Activated CD4-positive, alpha-beta T cell treated with anti-CD3 and anti-CD28 coated beads, Interleukin-2, amount 10 ng/mL, durations not matched to agents 24 days and 14 days (primary cell): Measurements from ENCODE around the gene MTHFS. TPM values are rescaled to one million over a fixed set of nuclear protein-coding genes. Genes with fewer than 3 reads are reported as not detected.
"Not testable (repeated sequence)": the region's sequence is repeated elsewhere in the genome, so short reads cannot be mapped to it uniquely, and the experiment has no call there.

ENCODE experiments used
- DNase-seq: peaks from one replicate; pipeline ENCODE4 v3.0.0; 2022
- H3K27ac Mint-ChIP-seq: one replicate; pipeline ENCODE4 v1.8.0; 2022; ENCODE audit warnings: mild to moderate bottlenecking, mixed read lengths
- H3K27me3 Mint-ChIP-seq: one replicate; pipeline ENCODE4 v1.8.0; 2022; ENCODE audit warnings: mixed read lengths
- H3K36me3 Mint-ChIP-seq: one replicate; pipeline ENCODE4 v1.8.0; 2022; ENCODE audit warnings: low read depth, mild to moderate bottlenecking, mixed read lengths
- H3K4me1 Mint-ChIP-seq: one replicate; pipeline ENCODE4 v1.8.0; 2021; ENCODE audit warnings: mixed read lengths
- H3K4me3 Mint-ChIP-seq: one replicate; pipeline ENCODE4 v1.8.0; 2022; ENCODE audit warnings: mild to moderate bottlenecking, moderate library complexity, mixed read lengths
- H3K9me3 Mint-ChIP-seq: one replicate; pipeline ENCODE4 v1.8.0; 2021; ENCODE audit warnings: mixed read lengths
- intact Hi-C: fragments of 100-400 bp; cut with micrococcal nuclease; formaldehyde crosslinking; loops from one replicate; pipeline ENCODE4 v1.15.1; 2023
- total RNA-seq: library from RNA; stranded (reverse); gene quantifications from 2 replicates; pipeline ENCODE4 v1.2.3, GENCODE V29; 2022

Gene MTHFS
- total RNA-seq, 1 donor from 2014 or later = 34.5 TPM

DNA sequence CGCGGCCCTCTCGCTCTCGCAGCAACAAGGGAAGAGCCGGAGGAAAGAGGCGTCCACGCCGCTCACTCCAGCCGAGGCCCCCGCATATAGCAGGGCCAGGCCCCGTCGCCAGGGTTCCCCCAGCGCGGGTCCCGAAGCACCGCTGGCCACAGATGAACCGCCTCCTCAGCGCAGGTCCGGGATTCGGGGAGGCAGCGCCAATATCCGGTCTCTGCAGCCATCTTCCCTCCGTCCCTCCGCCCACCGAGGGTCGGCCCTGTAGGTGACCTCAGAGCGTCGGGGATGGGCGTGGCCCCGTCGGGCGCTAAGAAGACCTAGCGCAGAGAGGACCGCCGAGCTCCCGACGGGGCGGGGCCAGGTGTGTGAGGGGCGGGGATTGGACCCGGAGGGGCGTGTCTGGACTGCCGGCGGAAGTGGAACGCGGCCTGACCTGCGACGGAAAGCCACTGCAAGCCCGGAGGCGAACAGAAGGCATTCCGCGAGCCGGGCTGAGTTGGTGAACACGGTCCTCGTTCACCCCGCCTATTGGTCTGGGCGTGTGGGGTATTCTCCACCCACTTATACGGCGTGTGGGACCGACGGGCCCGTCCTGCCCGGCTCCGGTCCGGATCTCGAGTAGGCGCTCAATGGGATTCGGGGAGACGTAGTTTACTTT is 26.8 kb upstream of the MTHFS start:
- Mint-ChIP-seq H3K36me3 (peaks cover 46% of the 10 kb centered on the region), H3K27me3 (no peaks in the 10 kb centered on the region), H3K4me3 (peak overlapping the region; percentile 98), H3K9me3 (peaks cover 12% of the 10 kb centered on the region), H3K27ac (peak overlapping the region; percentile 98), H3K4me1 (peaks cover 15% of the 10 kb centered on the region)
- DNase-seq = peak; percentile 100
- intact Hi-C loops = loop anchor here (1.0 to 2.0 kb wide), 6 partner anchors 26 to 612 kb away; partner anchors contain the start of genes BCL2A1, FAH, MTHFS and TMED3

DNA sequence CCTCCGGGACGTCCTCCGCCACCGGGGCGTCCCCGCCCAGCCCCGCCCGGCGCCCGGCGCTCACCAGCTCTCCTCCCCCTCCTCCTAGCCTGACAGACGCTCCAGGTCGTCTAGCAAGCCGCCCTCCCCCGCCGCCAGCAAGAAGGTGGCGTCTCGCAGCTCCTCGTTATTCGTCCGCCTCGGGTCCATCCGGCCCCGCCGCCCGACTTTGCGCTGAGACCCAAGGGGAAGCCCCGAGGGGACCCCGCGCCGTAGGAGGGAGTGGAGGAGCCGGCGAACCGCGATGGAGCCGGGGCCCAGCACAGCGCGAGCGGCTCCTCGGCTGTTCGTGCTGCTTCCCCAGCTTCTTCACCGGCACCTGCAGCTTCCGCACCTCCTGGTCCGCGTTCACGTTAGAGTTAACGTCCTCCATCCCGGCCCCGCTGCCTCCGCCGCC is 26.3 kb upstream of the MTHFS start:
- peaks cover 14% of the 10 kb centered on the region for H3K9me3 Mint-ChIP-seq
- intact Hi-C loops = loop anchor here (1.0 to 2.0 kb wide), 6 partner anchors 26 to 612 kb away; partner anchors contain the start of genes BCL2A1, FAH, MTHFS and TMED3
- peak overlapping the region; percentile 98 for H3K27ac Mint-ChIP-seq
- peaks cover 50% of the 10 kb centered on the region for H3K36me3 Mint-ChIP-seq
- H3K4me1 Mint-ChIP-seq = peaks cover 15% of the 10 kb centered on the region
- H3K4me3 Mint-ChIP-seq = peak overlapping the region; percentile 98
- no peaks in the 10 kb centered on the region for H3K27me3 Mint-ChIP-seq
- DNase-seq = peak; percentile 91

DNA sequence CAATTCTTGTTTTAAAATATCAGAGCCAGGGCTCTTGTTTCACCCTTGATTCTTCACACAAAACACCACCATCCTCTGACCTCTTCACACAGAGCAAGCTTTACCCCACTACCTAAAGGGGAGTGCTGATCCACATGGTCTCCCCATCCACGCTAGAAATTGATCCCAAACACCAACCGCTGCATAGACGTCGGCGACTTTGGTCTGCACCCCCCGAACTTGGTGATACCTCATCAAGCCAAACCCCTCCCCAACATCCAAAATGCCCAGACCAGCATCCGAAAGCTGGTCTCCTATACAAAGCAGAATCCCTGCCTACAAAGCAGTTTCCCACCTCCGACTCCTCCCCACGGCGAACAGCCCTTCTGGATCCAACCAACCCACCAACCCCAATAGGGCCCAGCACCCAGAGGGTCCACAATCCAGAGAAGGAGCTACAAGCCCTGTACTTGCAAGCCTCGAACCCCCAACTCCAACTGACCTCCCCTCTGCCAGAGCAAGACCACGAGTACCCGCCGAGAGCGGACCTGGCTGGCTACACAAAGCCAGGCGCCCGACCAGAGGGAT is 25.8 kb upstream of the MTHFS start:
- Mint-ChIP-seq H3K27ac (peak overlapping the region; percentile 98), H3K27me3 (no peaks in the 10 kb centered on the region), H3K9me3 (peaks cover 19% of the 10 kb centered on the region), H3K4me3 (peak overlapping the region; percentile 98), H3K36me3 (peaks cover 55% of the 10 kb centered on the region), H3K4me1 (peaks cover 18% of the 10 kb centered on the region)
- intact Hi-C loops = loop anchor here (1.0 to 2.0 kb wide), 6 partner anchors 25 to 611 kb away; partner anchors contain the start of genes BCL2A1, FAH, MTHFS and TMED3
- DNase-seq = no peak

DNA sequence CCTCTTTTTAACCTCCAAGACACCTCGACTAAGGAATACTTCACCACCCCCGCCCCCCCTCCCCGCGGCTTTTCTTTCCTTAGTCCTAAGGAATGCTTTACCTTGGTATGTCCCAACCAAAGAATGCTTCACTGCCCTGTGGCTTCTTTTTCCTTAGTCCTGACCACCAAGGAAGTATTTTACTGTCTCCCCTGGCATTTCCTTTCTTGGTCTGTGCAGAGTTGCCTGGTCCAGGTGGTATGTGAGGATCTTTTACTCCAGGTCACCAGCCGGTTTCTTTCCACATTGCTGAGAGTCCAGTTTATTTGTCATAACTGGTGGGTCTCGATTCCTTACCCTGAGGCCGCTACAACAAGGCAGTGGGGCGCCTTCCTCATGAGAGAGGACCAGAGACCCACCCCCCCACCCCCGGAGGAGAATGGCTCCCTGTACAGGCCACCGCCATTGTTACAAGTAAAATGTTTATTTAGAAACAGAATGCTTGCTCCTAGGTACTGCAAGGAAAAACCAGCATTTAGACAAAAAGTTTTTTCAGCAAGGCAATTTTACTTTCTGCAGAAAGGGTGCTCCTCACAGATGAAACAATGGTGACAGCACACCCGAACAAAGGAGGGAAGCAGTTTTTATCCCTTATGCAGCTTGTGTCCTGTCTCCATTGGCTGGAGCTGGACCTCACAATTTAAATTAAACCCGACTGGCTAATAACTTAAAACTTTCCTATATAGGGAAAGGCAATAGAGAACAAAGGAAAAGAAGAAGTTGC is 23.1 kb upstream of the MTHFS start:
- no peaks in the 10 kb centered on the region for H3K27me3 Mint-ChIP-seq
- H3K9me3 Mint-ChIP-seq = peaks cover 31% of the 10 kb centered on the region
- peaks cover 78% of the 10 kb centered on the region for H3K36me3 Mint-ChIP-seq
- intact Hi-C loops = no loop called here
- H3K27ac Mint-ChIP-seq = no peak overlapping the region
- no peak for DNase-seq
- no peak overlapping the region for H3K4me3 Mint-ChIP-seq
- peaks cover 18% of the 10 kb centered on the region for H3K4me1 Mint-ChIP-seq

DNA sequence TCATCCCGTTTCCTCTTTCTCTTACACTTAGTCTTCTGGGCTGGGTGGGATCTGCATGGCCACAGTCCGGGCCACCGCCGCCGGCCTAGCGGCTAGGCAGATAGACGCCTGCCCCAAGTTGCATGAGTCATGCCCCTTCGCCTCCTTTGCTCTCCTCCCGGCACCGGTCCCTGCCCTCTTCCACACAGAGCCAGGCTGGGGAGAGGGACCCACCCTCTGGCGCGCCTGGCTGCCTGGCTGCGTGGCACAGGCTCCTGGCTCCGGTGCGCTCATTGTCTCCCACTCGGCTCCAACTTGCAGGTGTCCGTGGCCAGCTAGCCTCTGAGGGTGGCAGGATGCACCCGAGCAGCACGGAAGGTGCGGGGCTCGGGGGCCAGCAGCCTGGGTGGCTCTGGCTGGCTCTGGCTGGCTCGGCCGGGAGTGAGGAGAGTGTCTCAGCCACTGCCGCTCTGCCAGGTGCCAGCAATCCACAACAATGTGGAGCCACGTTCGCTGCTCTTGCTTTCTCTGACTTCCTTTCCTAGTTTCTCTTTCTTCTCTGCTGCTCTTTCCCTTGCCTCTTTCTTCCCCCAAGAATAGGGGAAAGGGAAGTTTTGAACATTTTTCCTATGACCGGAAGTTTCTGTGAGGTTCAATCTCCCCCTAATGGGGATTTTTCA is 22.4 kb upstream of the MTHFS start:
- Mint-ChIP-seq H3K9me3 (peaks cover 35% of the 10 kb centered on the region), H3K27ac (no peak overlapping the region), H3K27me3 (no peaks in the 10 kb centered on the region)

DNA sequence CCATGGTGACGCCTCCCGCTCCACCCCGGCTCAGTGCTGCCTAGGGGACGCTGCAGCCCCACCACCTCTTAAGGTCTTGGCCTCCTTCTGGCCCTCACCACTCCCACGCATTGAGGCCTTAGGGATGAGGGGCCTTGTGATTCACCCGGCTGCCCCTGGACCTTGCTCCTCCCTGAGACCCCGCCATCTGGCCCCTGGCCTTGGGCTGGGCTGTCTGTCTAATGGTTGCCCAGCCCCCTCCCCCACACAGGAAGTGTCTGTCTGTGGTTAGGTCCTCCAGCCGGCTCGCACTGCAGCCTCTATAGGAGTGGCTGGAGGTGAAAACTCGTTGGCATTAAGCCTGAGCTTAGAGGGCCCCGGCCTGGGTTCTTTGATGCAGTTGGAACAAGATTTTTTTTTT is 21.5 kb upstream of the MTHFS start:
- Mint-ChIP-seq H3K36me3 (peaks cover 92% of the 10 kb centered on the region), H3K9me3 (peaks cover 39% of the 10 kb centered on the region), H3K27me3 (no peaks in the 10 kb centered on the region), H3K4me3 (no peak overlapping the region), H3K27ac (no peak overlapping the region), H3K4me1 (peaks cover 15% of the 10 kb centered on the region)
- intact Hi-C loops = loop anchor here (1.0 kb wide), 1 partner anchor 9 kb away; no protein-coding TSS in a partner anchor
- DNase-seq = no peak

More for the DNA sequence above, 22.4 kb upstream of the MTHFS start:
- intact Hi-C loops = no loop called here
- no peak for DNase-seq
- H3K36me3 Mint-ChIP-seq = peaks cover 85% of the 10 kb centered on the region
- H3K4me1 Mint-ChIP-seq = peaks cover 18% of the 10 kb centered on the region
- H3K4me3 Mint-ChIP-seq = no peak overlapping the region

DNA sequence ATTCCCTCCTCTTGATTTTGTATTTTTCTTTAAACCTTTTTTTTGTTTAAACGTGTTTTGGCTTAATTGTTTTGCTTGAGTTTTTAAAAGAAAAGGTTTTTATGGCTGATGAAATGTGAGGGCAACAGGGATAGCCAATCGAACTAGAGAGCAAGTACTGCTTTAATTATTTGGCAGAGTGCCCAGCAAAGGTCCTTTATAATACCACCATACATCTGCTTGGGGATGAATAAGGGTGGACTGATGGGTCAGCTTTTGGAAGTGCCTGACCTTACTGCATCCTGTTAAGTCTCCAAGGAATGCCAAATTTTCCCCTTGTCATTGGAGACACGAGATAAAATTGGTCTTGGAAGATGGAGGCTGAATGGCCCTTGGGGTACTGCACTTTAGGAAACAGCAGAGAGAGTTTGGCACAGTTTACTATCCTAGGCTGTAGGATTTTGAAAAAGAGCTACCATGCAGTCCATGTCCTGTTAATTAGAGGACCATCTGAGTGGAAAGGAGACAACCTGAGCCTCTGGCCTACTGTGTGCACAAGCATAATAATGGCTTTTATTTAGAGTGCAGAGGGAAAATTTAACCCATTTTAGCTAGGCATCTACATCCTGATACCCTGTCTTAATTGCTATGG is 19.8 kb upstream of the MTHFS start:
- intact Hi-C loops = no loop called here
- H3K27ac Mint-ChIP-seq = no peak overlapping the region
- H3K9me3 Mint-ChIP-seq = peaks cover 31% of the 10 kb centered on the region
- no peaks in the 10 kb centered on the region for H3K27me3 Mint-ChIP-seq
- H3K4me3 Mint-ChIP-seq = no peak overlapping the region
- DNase-seq = no peak
- H3K4me1 Mint-ChIP-seq = peaks cover 7% of the 10 kb centered on the region
- H3K36me3 Mint-ChIP-seq = peaks cover 95% of the 10 kb centered on the region

DNA sequence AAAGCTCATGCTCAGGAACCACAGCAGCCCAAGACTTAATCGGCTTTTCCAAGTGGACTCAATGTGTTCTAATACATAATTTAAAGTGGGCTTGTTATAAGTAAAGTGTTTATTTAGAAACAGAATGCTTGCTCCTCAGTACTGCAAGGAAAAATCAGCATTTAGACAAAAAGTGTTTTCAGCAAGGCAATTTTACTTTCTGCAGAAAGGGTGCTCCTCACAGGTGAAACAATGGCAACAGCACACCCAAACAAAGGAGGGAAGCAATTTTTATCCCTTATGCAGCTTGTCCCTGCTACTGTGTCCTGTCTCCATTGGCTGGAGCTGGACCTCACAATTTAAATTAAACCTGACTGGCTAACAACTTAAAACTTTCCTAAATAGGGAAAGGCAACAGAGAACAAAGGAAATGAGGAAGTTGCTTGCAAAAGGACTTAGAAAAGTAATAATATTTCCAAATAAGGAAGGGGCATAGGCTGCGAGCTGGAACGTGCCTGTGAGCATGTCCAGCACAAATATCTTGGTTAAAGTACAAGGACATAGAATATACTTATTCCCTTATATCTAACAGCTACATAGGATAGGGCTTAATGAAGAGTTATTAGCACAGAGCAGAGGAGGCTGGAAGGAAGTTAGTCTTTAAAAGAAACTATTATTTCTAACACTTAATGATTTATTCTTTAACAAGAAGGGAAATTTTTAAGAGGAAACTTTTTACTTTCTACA is 19.1 kb upstream of the MTHFS start:
- Mint-ChIP-seq H3K36me3 (peaks cover 92% of the 10 kb centered on the region), H3K9me3 (peaks cover 28% of the 10 kb centered on the region)
- H3K27me3 Mint-ChIP-seq, H3K4me1 Mint-ChIP-seq, H3K27ac Mint-ChIP-seq, DNase-seq, H3K4me3 Mint-ChIP-seq, intact Hi-C loops: not testable (repeated sequence)

DNA sequence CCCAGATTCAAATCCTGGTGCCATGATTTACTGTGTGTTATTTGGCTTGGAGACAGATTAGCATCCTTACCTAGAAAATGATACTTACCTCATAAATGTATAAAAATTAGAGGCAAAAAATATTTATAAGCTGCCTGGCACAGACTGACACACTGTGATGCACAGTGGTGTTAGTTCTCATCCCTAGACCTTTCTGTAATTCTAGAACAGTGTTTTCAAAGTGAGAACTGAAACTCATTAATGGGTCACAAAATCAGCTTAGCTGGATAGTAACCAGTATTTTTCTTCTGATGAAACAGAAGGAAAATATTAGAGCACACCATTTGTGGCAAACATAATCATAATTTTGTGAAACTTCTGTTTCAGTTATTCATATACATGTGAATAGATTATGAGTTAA is 17.9 kb upstream of the MTHFS start:
- no peak for DNase-seq
- Mint-ChIP-seq H3K9me3 (peaks cover 39% of the 10 kb centered on the region), H3K36me3 (peaks cover 93% of the 10 kb centered on the region), H3K27ac (no peak overlapping the region), H3K27me3 (no peaks in the 10 kb centered on the region), H3K4me1 (peaks cover 13% of the 10 kb centered on the region), H3K4me3 (no peak overlapping the region)
- intact Hi-C loops = no loop called here

DNA sequence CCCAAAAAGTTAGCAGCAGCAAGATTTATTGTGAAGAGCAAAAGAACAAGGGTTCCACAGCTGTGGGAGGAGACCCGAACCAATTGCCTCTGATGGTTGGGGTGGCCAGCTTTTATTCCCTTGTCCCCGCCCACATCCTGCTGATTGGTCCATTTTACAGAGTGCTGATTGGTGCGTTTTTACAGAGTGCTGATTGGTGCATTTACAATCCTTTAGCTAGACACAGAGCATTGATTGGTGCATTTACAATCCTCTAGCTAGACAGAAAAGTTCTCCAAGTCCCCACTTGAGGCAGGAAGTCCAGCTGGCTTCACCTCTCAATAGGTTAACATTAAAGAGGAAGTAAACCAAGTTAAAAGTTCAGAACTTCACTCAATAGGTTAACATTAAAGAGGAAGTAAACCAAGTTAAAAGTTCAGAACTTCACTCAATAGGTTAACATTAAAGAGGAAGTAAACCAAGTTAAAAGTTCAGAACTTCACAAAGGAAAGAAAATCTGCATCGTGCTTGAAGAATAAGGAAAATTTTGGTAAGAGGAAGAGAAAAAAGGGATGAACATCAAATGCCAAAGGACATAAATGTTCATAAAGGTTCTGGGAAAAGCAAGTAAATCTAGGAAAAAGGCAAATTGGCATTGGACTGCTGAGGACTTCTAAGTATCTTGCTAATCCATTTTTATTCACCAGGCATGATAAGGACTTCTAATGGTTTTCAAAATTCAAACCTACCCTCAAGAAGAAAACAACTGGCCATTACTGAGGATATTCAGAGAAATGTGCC is 12.9 kb upstream of the MTHFS start:
- Mint-ChIP-seq H3K9me3 (peaks cover 21% of the 10 kb centered on the region), H3K36me3 (peaks cover 72% of the 10 kb centered on the region), H3K4me1 (peaks cover 15% of the 10 kb centered on the region)
- intact Hi-C loops = loop anchor here (1.0 kb wide), 1 partner anchor 9 kb away; no protein-coding TSS in a partner anchor
- not testable (repeated sequence) for H3K27me3 Mint-ChIP-seq, H3K27ac Mint-ChIP-seq, DNase-seq, H3K4me3 Mint-ChIP-seq

DNA sequence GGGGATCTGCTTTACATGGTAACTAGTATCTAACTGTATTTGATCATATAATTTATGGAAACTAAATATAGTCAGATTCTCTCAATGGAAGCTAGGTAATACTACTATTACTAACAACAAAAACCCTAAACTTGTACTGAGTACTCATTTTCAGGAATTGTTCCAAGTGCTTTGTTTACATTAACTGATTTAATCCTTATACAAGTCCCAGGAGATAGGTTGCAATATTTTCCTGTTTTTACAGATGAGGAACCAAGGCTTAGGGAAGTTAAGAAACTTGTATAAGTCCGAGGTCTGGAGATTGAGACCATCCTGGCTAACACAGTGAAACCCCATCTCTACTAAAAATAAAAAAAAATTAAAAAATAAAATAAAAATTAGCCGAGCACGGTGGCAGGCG is 7.5 kb upstream of the MTHFS start:
- intact Hi-C loops = no loop called here
- Mint-ChIP-seq H3K27ac (no peak overlapping the region), H3K27me3 (no peaks in the 10 kb centered on the region), H3K36me3 (peaks cover 43% of the 10 kb centered on the region), H3K4me3 (no peak overlapping the region), H3K4me1 (peaks cover 26% of the 10 kb centered on the region), H3K9me3 (peaks cover 7% of the 10 kb centered on the region)
- no peak for DNase-seq

DNA sequence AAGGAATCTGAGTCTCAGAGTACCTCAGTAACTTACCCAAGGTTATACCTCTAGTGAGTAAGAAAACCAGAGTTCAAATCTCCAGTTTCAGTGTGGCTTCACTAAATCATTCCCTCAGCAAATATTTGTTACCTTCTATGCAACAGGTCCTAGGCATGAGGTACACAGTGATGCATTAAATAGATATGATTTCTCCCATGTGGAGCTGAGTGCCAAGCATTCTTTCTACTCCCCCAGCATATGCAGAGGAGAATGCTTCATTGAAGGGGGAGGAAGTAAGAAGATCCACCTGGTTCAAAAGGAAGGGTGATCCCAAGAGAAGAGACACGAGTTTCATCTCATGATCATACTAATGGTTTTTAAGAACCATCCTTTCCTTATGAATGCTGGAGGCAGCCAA is 6.8 kb upstream of the MTHFS start:
- H3K36me3 Mint-ChIP-seq = peaks cover 41% of the 10 kb centered on the region
- no peak overlapping the region for H3K4me3 Mint-ChIP-seq
- peaks cover 27% of the 10 kb centered on the region for H3K4me1 Mint-ChIP-seq
- intact Hi-C loops = no loop called here
- DNase-seq = no peak
- H3K9me3 Mint-ChIP-seq = peaks cover 7% of the 10 kb centered on the region
- H3K27me3 Mint-ChIP-seq = no peaks in the 10 kb centered on the region
- H3K27ac Mint-ChIP-seq = peak overlapping the region; percentile 1
